Activated CD8-positive, alpha-beta memory T cell treated with anti-CD3 and anti-CD28 coated beads for 1 hour (primary cell): Measurements from ENCODE around the gene KIAA1191.

Experiments used
- DNase-seq, 2 donors: peaks; one replicate each; pipeline ENCODE4 v3.0.0-alpha.2; 2020; ENCODE audit warnings: low read depth in 1 of 2; ENCODE audit errors: extremely low read depth in 1 of 2

Gene KIAA1191

GRCh38 chr5:176366232-176366894 is 4.8 kb upstream of the KIAA1191 start:
- DNase-seq = no peak

GRCh38 chr5:176365351-176366231 is 4.0 kb upstream of the KIAA1191 start, which contains the start of gene ARL10:
Gene ARL10, plus strand, starts transcription at chr5:176365487. Its CDS starts 77 bp downstream, at chr5:176365564.
- DNase-seq = peak in 1 of 2 donors; percentile 27

GRCh38 chr5:176364765-176365350 is 3.3 kb upstream of the KIAA1191 start:
- DNase-seq = no peak

GRCh38 chr5:176362233-176362490 is 598 bp upstream of the KIAA1191 start:
- no peak for DNase-seq

GRCh38 chr5:176360894-176361436 is 599 bp downstream of the KIAA1191 start:
- DNase-seq = no peak

GRCh38 chr5:176359658-176360057 is 1.9 kb downstream of the KIAA1191 start:
- DNase-seq = no peak

GRCh38 chr5:176356179-176356566 is 5.4 kb downstream of the KIAA1191 start:
- DNase-seq = no peak

GRCh38 chr5:176355400-176356178 is 6.0 kb downstream of the KIAA1191 start:
- DNase-seq = no peak

- DNase-seq = no peak
Observed at GRCh38 chr5:176353533-176353932, 8.0 kb downstream of the KIAA1191 start.

- DNase-seq = no peak
Observed at GRCh38 chr5:176352116-176352878, 9.3 kb downstream of the KIAA1191 start.

- DNase-seq = no peak
Observed at GRCh38 chr5:176350416-176350815, 11.1 kb downstream of the KIAA1191 start.

- DNase-seq = no peak
Observed at GRCh38 chr5:176342766-176343458, 18.7 kb downstream of the KIAA1191 start.

GRCh38 chr5:176342158-176342483 is 19.4 kb downstream of the KIAA1191 start:
- DNase-seq = no peak

GRCh38 chr5:176341325-176342157 is 20.0 kb downstream of the KIAA1191 start:
- no peak for DNase-seq

GRCh38 chr5:176339304-176339703 is 22.3 kb downstream of the KIAA1191 start:
- DNase-seq = no peak

- no peak for DNase-seq
Observed at GRCh38 chr5:176337913-176338312, 23.7 kb downstream of the KIAA1191 start.

GRCh38 chr5:176334031-176334770 is 27.4 kb downstream of the KIAA1191 start:
- DNase-seq = no peak

- DNase-seq = no peak
Observed at GRCh38 chr5:176320577-176320976, 41.0 kb downstream of the KIAA1191 start.
